ENCODE data around the gene NME4.

GRCh38 chr16:379183-379960 is 17.6 kb upstream of the NME4 start:
- TF ChIP-seq POLR2AphosphoS5 (IDR thresholded peaks at IDR 0.05): no peak
- TF ChIP-seq CTCF (IDR thresholded peaks at IDR 0.05): no peak
- no peak for TF ChIP-seq POLR2A (IDR thresholded peaks at IDR 0.05; ENCODE audit: low read depth)
- TF ChIP-seq EP300 (IDR thresholded peaks at IDR 0.05): no peak

All from esophagus muscularis mucosa (tissue), 4 donors.